Activated naive CD4-positive, alpha-beta T cell treated with anti-CD3 and anti-CD28 coated beads, Interleukin-2, amount 50 U/mL, for 72 hours (primary cell): ENCODE results near the gene MUC4. TPM values are rescaled to one million over a fixed set of nuclear protein-coding genes. Genes with fewer than 3 reads are reported as not detected.
"Not testable (repeated sequence)": the region's sequence is repeated elsewhere in the genome, so short reads cannot be mapped to it uniquely, and the experiment has no call there.

Experiments
- ATAC-seq, 2 donors: fragments of 150-1000 bp; cut with Tn5 transposase; 2 replicates each; pipeline ENCODE4 v1.10.0; 2021; ENCODE audit warnings: mild to moderate bottlenecking in 2 of 2, moderate library complexity in 2 of 2
- DNase-seq, 2 donors: peaks; one replicate each; pipeline ENCODE4 v3.0.0; 2021 to 2022; ENCODE audit warnings: low spot score in 2 of 2
- H3K27ac Mint-ChIP-seq, 2 donors: one replicate each; pipeline ENCODE4 v1.8.0; 2022; ENCODE audit warnings: mild to moderate bottlenecking in 2 of 2, mixed read lengths in 2 of 2
- H3K36me3 Mint-ChIP-seq, 2 donors: one replicate each; pipeline ENCODE4 v1.8.0; 2022; ENCODE audit warnings: mixed read lengths in 2 of 2
- H3K9me3 Mint-ChIP-seq, 2 donors: one replicate each; pipeline ENCODE4 v1.8.0; 2022; ENCODE audit warnings: mixed read lengths in 2 of 2
- total RNA-seq, 2 donors: library from RNA; stranded (reverse); gene quantifications; one replicate each; pipeline ENCODE4 v1.2.3, GENCODE V29; 2022

The MUC4 gene
- total RNA-seq, 2 donors from 2014 or later, result 0.32 to 0.41 TPM

- H3K27ac Mint-ChIP-seq, result peak overlapping the region in 1 of 2 donors; percentile 79
- H3K9me3 Mint-ChIP-seq, result no peaks in the 10 kb centered on the region
- peaks cover 0 to 12% of the 10 kb centered on the region in 2 donors for H3K36me3 Mint-ChIP-seq
- DNase-seq (no peak), ATAC-seq (no peak)
These were observed 8.3 kb downstream of the MUC4 start for GRCh38 chr3:195803289-195803908.

GRCh38 chr3:195802795-195803194, 8.9 kb downstream of the MUC4 start:
- Mint-ChIP-seq H3K9me3 (no peaks in the 10 kb centered on the region), H3K36me3 (peaks cover 0 to 12% of the 10 kb centered on the region in 2 donors), H3K27ac (peak overlapping the region in 1 of 2 donors; percentile 79)
- DNase-seq (no peak), ATAC-seq (no peak)

GRCh38 chr3:195802261-195802701, 9.4 kb downstream of the MUC4 start:
- ATAC-seq, result peak; percentile 75 to 86
- H3K9me3 Mint-ChIP-seq, result no peaks in the 10 kb centered on the region
- H3K27ac Mint-ChIP-seq, result peak overlapping the region; percentile 58 to 79

GRCh38 chr3:195801251-195802183, 10.2 kb downstream of the MUC4 start:
- no peaks in the 10 kb centered on the region for H3K9me3 Mint-ChIP-seq
- peaks cover 0 to 12% of the 10 kb centered on the region in 2 donors for H3K36me3 Mint-ChIP-seq
- peak in 1 of 2 donors; percentile 5 for ATAC-seq
- DNase-seq, result no peak
- peak overlapping the region; percentile 58 to 79 for H3K27ac Mint-ChIP-seq

More at GRCh38 chr3:195802261-195802701, 9.4 kb downstream of the MUC4 start:
- DNase-seq, result peak in 1 of 2 donors; percentile 29
- peaks cover 0 to 12% of the 10 kb centered on the region in 2 donors for H3K36me3 Mint-ChIP-seq

GRCh38 chr3:195800240-195800639, 11.5 kb downstream of the MUC4 start:
- H3K9me3 Mint-ChIP-seq, result no peaks in the 10 kb centered on the region
- DNase-seq (no peak), ATAC-seq (no peak)
- H3K36me3 Mint-ChIP-seq, result peaks cover 0 to 4% of the 10 kb centered on the region in 2 donors
- no peak overlapping the region for H3K27ac Mint-ChIP-seq

GRCh38 chr3:195796795-195797194, 14.9 kb downstream of the MUC4 start:
- no peaks in the 10 kb centered on the region for H3K36me3 Mint-ChIP-seq
- ATAC-seq (no peak), DNase-seq (no peak)
- H3K27ac Mint-ChIP-seq, result no peak overlapping the region
- H3K9me3 Mint-ChIP-seq, result peaks cover 0 to 4% of the 10 kb centered on the region in 2 donors

GRCh38 chr3:195794708-195795107, 17.0 kb downstream of the MUC4 start:
- Mint-ChIP-seq H3K27ac (no peak overlapping the region), H3K36me3 (peaks cover 0 to 10% of the 10 kb centered on the region in 2 donors), H3K9me3 (peaks cover 3 to 14% of the 10 kb centered on the region in 2 donors)
- ATAC-seq, result no peak
- no peak for DNase-seq

- ATAC-seq, DNase-seq, H3K27ac Mint-ChIP-seq: not testable (repeated sequence)
- Mint-ChIP-seq H3K36me3 (peaks cover 7 to 28% of the 10 kb centered on the region in 2 donors), H3K9me3 (peaks cover 11 to 23% of the 10 kb centered on the region in 2 donors)
These were observed 19.1 kb downstream of the MUC4 start for GRCh38 chr3:195792621-195793020.

GRCh38 chr3:195790901-195791300, 20.8 kb downstream of the MUC4 start:
- Mint-ChIP-seq H3K36me3 (peaks cover 15 to 37% of the 10 kb centered on the region in 2 donors), H3K9me3 (peaks cover 20 to 31% of the 10 kb centered on the region in 2 donors), H3K27ac (peak overlapping the region in 1 of 2 donors; percentile 85)
- no peak for DNase-seq
- no peak for ATAC-seq

- H3K9me3 Mint-ChIP-seq, result peaks cover 40 to 51% of the 10 kb centered on the region in 2 donors
- peaks cover 35 to 56% of the 10 kb centered on the region in 2 donors for H3K36me3 Mint-ChIP-seq
- ATAC-seq (no peak), DNase-seq (no peak)
- peak overlapping the region; percentile 39 to 85 for H3K27ac Mint-ChIP-seq
These were observed 22.8 kb downstream of the MUC4 start for GRCh38 chr3:195788711-195789581.

GRCh38 chr3:195785781-195786405, 25.8 kb downstream of the MUC4 start:
- not testable (repeated sequence) for DNase-seq, ATAC-seq
- H3K9me3 Mint-ChIP-seq, result peaks cover 63 to 65% of the 10 kb centered on the region in 2 donors
- peak overlapping the region; percentile 7 to 83 for H3K27ac Mint-ChIP-seq
- H3K36me3 Mint-ChIP-seq, result peaks cover 61 to 78% of the 10 kb centered on the region in 2 donors

GRCh38 chr3:195784031-195784430, 27.7 kb downstream of the MUC4 start:
- H3K27ac Mint-ChIP-seq, result peak overlapping the region; percentile 83 to 91
- H3K36me3 Mint-ChIP-seq, result peaks cover 75 to 79% of the 10 kb centered on the region in 2 donors
- not testable (repeated sequence) for DNase-seq, ATAC-seq
- peaks cover 69 to 78% of the 10 kb centered on the region in 2 donors for H3K9me3 Mint-ChIP-seq

GRCh38 chr3:195781236-195781635, 30.5 kb downstream of the MUC4 start:
- peak overlapping the region; percentile 63 to 83 for H3K27ac Mint-ChIP-seq
- peaks cover 65 to 75% of the 10 kb centered on the region in 2 donors for H3K36me3 Mint-ChIP-seq
- DNase-seq, ATAC-seq: not testable (repeated sequence)
- peaks cover 62 to 76% of the 10 kb centered on the region in 2 donors for H3K9me3 Mint-ChIP-seq

GRCh38 chr3:195777975-195778374, 33.8 kb downstream of the MUC4 start:
- Mint-ChIP-seq H3K36me3 (peaks cover 34 to 46% of the 10 kb centered on the region in 2 donors), H3K9me3 (peaks cover 33 to 46% of the 10 kb centered on the region in 2 donors), H3K27ac (peak overlapping the region in 1 of 2 donors; percentile 88)
- no peak for DNase-seq
- ATAC-seq, result no peak

GRCh38 chr3:195774917-195775316, 36.8 kb downstream of the MUC4 start:
- Mint-ChIP-seq H3K36me3 (peaks cover 7 to 17% of the 10 kb centered on the region in 2 donors), H3K9me3 (peaks cover 7 to 20% of the 10 kb centered on the region in 2 donors), H3K27ac (no peak overlapping the region)
- ATAC-seq (peak in 1 of 2 donors; percentile 33), DNase-seq (peak in 1 of 2 donors; percentile 43)
